HG02885 (cell line): ENCODE results near the gene HSD17B7.
"Not testable (repeated sequence)": the region's sequence is repeated elsewhere in the genome, so short reads cannot be mapped to it uniquely, and the experiment has no call there.

Experiments used
- ATAC-seq: cut with Tn5 transposase; IDR thresholded peaks from one replicate; pipeline ENCODE4 v1.9.1; 2021; ENCODE audit warnings: mild to moderate bottlenecking; ENCODE audit not compliant: unreplicated experiment, poor library complexity

Gene HSD17B7

DNA sequence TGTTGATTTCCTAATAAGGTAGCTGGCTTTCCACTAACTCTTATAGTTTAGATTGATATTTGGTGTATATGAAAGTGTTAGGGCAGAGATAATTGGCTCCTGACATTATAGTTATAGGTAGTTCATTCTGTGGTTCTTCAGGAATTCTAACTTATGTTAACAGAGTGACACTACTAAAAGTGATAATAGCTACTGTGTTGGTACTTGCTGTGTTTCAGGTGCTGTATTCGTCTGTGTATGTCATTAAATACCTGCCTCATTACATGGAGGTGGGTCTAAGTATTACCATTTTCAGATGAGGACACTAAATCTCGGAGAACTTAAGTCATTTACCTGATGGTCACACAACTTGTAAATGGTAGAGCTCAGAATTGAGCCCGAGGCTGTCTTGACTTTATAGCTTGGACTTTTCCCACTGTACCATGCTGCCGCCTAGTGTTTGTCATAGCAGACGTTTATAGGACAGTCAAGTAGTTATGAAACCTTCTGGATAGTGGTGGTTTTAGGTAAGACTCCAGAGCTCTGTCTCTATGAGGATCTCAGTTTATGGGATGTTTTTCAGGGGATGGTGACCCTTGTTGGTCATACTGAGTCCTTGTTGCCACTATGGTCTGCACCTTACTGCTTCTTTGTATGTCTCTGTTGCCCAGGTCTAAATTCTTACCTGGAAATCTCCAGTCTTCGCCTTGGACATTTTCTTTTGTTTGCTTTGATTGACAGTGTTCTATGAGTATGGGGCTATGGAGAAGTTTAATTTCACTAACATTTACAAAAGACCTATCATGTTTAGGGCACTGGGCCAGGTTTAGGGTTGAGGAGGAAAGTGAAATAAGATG, 9.7 kb downstream of the HSD17B7 start:
- peak; percentile 56 for ATAC-seq

DNA sequence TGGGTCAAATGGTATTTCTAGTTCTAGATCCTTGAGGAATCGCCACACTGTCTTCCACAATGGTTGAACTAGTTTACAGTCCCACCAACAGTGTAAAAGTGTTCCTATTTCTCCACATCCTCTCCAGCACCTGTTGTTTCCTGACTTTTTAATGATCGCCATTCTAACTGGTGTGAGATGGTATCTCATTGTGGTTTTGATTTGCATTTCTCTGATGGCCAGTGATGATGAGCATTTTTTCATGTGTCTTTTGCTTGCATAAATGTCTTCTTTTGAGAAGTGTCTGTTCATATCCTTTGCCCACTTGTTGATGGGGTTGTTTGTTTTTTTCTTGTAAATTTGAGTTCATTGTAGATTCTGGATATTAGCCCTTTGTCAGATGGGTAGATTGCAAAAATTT, 17.0 kb downstream of the HSD17B7 start:
- not testable (repeated sequence) for ATAC-seq

DNA sequence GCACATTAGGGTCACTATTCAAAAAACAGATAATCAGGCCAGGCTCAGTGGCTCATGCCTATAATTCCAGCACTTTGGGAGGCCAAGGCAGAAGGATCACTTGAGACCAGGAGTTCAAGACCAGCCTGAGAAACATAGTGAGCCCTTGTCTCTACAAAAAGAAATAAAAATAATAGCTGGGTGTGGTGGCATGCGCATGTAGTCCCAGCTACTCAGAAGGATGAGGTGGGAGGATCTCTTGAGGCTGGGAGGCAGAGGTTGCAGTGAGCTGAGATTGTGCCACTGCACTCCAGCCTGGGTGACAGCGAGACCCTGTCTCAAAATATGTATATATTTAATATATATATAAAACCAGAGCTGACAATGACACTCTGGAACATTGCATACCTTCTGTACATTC, 21.9 kb downstream of the HSD17B7 start:
- not testable (repeated sequence) for ATAC-seq

DNA sequence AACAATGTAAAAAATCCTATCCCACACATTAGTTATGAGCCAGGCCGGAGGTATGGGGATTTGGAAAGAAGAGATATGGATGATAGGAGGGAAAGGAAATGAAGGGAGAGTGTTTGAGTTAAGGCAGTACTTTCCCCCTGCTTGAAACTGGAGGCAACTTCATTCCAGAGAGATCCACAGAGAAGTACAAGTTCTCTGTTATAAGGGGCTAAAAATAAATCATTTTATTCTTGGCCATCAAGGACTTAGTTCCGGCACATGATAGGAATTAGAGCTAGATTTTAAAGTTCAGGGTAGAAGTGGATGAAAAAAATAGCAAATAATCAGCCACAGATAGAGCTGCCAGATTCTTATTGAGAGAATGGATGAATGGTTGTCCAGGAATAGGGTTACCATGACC, 27.6 kb downstream of the HSD17B7 start:
- not testable (repeated sequence) for ATAC-seq

DNA sequence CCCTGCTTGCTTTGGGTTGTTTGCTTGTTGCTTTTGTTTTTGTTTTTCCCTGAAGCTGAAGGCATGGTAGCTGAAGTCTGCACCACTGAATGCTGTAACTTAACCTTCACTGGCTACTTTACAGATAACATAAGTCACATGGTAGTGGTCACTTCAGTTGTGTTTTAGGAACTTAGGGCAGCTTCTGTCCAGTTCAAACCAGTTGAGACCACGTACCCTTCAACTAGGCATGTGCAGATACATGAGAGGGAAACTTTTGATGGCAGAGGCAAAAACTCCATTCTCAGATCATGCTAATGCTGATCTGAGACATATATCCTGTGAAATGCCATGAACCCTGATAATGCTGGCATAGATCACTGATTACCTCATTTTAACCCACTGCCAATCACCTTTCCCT, 28.2 kb downstream of the HSD17B7 start:
- ATAC-seq: not testable (repeated sequence)

DNA sequence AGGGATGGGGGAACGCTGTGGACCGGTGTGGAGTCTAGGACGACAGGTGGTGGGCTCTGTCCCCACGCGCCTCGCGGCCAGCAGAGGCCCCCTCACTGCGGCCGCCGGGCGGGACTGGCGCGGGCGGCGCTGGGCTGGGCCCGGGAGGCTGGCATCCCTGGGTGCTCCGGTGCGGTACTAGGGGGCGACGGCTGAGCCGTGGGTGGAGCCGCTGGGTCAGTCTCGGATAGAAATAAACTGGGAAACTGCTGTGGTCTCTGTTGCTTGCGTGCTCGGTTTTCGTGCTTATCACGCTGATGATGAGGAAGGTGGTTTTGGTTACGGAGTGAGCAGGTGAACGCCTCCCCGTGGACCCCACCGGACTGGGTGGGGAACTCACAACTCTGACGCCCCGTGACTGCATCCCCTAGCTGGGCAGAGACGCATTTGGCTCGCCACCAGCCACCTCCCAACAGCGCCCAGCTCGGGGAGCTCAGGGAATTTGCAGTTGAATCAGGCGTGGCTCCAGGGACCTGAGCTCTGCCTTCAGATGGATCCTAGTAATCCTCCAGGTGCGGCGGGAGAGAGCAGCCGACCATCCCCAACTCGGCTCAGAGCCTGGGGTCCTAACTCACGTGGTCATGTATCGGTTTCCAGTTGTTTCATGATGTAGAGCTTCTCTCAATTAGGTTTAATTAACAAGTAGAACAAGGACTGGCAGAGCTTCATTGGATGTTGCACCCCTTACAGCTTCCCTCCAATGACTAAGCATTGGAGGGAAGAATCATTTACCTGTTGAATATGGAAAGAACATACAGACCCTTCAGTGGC, 32.1 kb downstream of the HSD17B7 start:
- no peak for ATAC-seq

DNA sequence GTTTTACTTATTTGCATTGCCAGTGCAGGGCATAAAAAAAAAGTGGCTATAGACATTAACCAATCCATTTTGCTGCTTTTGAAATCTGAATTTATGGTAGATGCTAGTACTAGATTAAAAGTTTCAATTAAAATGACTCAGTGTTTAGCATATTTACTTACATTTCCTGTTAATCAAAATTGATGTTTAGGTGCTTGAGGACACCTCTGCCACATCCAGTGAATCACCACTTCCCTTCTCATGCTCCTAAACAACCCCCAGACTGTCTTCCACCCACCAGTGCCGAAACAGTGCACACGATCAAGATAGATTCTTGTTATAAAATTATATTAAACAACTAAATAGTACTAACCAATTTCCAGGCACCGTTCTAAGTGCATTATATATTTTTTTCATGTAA, 32.7 kb downstream of the HSD17B7 start:
- no peak for ATAC-seq

DNA sequence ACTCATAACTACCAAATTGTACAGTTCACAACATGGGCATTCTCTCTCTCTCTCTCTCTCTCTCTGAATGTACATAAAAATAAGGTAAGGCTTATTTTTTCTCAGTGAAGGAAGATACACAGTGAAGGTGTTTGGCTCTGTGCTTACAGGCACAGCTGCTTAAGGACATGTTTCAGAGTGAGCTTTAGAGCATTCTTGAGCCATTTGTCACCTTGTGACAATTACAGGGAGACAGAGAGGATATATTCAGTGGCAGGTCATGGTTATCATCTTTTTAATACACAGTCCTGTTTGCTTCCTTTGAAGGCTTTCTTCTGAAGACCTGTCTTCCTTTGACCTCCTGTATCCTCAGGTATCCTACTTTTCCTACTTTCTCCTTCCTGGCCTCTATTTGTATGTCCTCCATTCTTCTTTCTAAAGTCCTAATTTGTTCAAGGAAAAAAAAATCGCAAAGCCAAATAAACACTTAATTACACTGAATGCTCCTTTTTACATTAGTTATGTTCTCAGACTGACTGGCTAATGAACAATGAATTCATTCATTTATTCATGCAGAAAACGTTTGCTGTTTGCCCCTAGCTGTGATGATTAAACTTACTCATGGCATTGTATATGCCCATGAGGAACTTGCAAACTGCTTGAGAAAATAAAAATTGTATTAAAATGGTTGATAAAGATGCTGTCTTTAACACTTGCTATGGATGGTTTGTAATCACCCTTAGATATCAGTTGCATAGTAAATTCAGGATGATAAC, 33.4 kb downstream of the HSD17B7 start:
- ATAC-seq: no peak

DNA sequence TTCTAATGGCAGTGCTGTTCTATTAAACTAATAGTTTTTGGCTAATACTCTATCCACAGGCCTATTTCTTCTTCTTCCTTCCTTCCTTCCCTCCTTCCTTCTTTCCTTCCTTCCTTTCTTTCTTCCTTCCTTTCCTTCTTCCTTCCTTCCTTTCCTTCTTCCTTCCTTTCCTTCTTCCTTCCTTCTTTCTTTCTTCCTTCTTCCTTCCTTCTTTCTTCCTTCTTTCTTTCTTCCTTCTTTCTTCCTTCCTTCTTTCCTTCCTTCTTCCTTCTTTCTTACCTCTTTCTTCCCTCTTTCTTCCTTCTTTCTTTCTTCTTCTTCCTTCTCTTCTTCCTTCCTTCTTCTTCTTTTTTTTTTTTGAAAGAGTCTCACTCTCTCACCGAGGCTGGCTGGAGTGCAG, 38.8 kb downstream of the HSD17B7 start:
- no peak for ATAC-seq

DNA sequence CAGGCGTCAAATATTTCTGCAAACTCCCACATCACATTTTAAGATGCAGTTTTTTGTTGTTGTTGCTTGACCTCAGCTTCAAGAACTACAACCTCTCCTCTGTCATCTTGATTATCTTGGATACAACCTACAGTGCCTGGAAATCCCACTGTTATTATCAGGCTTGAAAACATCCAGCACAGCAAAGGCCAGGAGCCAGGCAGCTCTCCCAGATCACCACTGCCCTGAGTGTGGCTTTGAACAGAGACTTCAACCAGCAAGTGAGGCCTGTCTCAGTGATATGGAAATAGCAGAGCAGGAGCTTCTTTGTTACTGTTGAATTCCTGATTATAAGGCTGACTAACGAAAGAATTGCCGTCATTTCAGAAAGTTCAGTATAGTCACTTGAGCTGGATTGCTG, 42.0 kb downstream of the HSD17B7 start:
- ATAC-seq: no peak

DNA sequence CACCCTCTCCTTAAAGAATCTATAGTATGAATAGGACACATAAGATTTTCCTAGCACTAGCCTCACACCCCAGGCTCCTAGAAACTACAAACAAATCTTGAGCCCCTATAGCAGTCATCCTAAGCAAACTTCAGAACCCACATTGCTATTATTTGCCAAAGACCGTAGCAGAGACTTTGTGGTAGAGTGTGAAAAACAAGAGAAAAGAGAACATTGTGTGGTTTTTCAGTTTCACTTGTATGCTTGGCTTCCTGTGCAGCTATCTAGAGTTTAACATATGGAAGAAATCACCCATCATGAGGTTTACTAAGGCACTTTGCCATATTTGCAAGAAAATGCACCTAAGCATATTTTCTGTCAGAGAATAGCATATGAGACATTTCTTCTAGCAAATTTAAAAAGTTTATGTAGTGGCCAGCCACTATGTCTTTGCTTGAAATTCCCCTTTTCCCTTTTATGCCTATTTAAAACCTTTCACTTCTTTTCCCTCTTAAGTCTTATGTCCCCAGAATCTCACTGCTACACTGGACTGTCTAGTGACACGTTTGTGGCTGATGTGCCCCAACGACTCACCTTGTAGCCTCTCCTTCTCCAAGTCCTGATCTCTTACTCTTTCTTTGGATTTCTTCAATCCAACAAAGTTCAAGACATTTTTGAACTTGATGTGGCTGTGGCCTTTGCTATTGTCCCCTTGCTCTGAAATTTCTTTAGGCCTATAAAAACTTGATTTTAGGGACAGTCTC, 44.8 kb downstream of the HSD17B7 start:
- ATAC-seq: peak; percentile 94

DNA sequence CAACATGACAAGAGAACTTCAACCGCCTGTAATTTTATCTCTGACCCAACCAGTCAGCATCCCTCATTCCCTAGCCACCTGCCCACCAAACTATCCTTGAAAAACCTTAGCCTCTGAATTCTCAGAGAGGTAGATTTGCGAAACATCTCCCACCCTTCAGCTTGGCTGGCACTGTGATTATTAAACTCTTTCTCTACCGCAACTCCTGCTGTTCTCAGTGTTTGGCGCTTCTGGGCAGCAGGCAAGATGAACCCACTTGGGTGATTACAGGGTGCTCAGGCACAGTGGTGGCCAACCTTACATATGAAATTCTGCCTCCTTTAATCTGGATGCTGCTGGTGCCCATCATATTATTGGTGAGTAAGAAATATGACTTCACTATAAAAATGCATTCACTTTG, 48.4 kb downstream of the HSD17B7 start:
- ATAC-seq: no peak

DNA sequence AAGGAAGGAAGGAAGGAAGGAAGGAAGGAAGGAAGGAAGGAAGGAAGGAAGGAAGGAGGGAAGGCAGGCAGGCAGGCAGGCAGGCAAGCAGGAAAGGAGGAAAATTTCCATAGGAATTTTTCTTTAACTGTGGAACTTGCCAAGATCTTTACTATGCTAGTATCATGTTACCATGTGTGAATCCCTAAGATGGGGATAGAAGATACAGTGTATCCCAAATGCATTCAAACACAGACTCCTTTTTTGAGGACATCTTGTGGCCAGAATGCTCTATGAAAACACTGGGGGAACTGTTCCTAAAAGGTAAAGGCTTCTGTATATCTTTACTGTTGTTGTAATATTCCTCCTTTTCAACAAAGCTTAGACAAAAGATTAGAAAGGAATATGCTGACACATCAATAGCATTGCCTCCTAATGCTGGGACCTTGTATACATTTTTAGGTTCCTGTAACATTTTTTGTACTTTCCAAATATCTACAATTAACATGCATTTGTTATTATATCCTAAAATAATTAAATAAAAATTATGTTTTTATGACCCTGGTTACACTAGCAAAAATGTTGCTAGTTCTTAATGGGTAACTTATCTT, 49.8 kb downstream of the HSD17B7 start:
- ATAC-seq: no peak

DNA sequence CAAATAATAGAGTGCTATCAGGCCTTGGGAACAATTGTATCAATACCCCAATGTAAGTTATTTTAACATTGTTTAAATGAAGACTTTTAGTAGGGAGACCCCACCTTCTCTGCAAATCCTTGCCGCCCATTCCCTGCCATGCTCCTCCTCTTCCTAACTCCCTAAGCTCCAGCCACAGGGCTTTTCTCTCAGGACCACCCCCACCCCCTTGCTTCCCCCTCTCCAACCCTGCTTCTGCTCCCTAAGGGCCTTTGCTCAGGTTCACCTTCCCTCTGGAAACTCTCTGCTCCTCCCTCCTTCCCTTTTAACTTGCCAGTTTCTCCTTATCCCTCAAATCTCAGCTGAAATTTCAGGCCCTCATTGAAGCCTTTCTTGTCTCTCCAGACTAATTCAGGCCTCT, 53.7 kb downstream of the HSD17B7 start:
- ATAC-seq: no peak

DNA sequence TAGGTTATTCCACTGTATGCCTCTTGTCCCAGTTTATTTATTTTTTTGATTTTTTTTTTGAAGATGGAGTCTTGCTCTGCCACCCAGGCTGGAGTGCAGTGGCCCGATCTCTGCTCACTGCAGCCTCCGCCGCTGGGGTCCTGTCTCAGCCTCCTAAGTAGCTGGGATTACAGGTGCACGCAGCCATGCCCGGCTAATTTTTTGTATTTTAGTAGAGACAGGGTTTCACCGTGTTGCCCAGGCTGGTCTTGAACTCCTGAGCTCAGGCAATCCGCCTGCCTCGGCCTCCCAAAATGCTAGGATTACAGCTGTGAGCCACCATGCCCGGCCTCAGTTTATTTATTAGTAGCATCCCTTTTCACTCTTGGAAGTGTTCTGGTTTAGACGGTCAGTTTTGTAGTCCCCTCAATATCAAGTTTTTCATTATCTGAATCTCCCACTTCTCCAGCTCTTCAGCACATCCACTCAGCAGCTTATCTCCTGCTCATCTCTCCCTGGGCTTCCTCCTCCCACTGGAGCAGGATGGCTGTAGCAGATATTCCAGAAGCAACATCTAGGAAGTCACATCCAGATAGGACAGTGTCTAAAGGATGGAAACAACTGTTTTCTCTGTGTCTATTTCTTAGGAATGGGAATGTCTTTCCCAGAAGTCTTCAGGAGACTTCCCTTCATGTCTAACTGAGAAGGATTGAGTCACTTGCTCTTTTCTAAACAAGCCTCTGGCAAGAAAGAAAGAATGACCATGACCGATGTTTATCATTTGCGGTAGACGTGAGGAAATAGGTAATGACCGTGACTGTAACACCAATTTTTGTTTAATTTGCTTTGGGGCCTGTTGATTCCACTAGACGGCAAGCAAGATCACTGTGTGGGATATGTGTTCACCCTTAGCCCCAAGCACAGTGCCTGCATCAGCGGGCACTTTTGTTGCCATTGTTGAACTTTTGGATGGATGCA, 56.0 kb downstream of the HSD17B7 start:
- no peak for ATAC-seq

DNA sequence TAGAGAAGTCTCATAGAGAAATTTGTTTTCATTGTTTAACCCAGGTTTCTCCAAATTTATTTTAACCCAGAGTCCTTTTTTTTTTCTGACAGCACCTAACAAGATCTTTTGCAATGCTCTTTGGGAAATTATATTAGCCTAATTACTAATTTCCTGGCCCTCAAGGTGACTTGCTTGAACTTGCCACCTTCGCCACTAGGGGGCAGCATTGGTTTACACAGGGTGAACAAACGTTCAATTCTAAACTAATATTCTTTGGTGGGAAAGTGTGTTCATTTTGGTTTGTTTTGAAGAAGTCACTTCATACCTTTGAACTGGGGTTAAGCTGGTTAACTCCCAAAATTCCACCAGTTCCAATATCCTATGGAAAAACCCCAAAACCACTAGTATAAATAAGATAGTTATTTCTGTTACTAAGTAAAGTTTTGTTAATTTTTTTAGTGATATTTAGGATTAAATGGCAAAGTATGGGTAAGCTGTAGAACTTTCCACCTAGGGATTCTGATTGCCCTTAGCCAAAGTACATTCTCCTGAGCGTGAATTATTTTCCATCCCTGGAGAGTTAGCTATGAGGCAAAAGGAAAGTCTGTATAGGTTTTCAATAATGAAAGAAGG, 57.4 kb downstream of the HSD17B7 start:
- peak; percentile 67 for ATAC-seq

DNA sequence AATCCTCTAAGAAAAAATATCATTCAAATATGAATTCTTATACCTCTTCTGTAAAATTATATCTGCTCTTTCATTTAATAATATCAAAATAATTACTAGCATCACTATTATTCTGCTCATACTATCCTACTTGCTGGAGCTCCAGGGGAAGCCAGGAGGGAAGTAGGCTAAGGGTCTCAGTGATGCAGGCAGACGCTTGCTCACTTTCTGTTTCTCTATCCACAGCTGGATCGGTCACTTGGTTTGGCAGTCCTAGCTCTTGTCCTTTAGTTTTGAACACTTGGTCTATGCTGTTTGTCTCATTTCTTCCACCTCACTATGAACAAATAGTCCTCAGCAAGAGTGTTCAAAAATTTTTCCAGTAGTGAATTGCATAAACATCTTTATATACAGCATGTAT, 59.2 kb downstream of the HSD17B7 start:
- ATAC-seq: no peak

DNA sequence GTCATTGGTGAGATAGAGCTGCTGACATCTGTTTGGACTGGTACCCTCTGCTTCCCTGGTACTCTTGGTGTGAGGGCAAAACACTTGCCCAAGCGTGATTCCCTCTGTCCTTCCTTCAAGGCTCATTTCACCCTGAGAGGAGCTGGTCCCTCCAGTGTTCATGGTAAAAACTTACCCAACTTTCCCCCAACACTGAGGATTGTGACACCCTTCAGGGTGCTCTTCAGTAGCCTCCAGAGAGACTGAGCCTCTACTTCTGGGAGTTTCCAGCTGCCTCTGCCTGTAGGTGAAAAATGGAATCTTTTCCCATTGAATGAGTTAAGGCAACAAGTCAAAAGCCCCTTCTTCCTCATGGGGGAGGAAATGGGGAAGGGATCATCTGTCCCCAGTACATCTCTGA, 60.8 kb downstream of the HSD17B7 start:
- ATAC-seq: no peak
